Keratinocyte (primary cell): ENCODE measurements around the gene RTKN. TPM values are rescaled to one million over a fixed set of nuclear protein-coding genes. Genes with fewer than 3 reads are reported as not detected.
"Not testable (repeated sequence)": the region's sequence is repeated elsewhere in the genome, so short reads cannot be mapped to it uniquely, and the experiment has no call there.

ENCODE experiments used
- DNase-seq: peaks from one replicate; pipeline ENCODE4 v3.0.0-alpha.2; 2011; ENCODE audit warnings: low read depth, missing footprints, low spot score
- FAIRE-seq: peaks from 2 replicates; lab custom pipeline; 2011; peaks lifted over from hg19 to GRCh38; lab: Jason Lieb, UNC
- H2AFZ ChIP-seq: 2 replicates; pipeline ENCODE4 v1.6.0; 2012; ENCODE audit warnings: low read length, control low read depth, inconsistent platforms; ENCODE audit not compliant: control insufficient read depth
- H3K27ac ChIP-seq: 2 replicates; pipeline ENCODE4 v1.5.1; 2011; ENCODE audit warnings: low read length; ENCODE audit not compliant: control insufficient read depth, insufficient read depth
- H3K27me3 ChIP-seq: 3 replicates; pipeline ENCODE4 v1.6.0; 2011; ENCODE audit warnings: low read length; ENCODE audit not compliant: control insufficient read depth, insufficient read depth; ENCODE audit errors: extremely low read depth
- H3K36me3 ChIP-seq, 2 experiments: 2 replicates in 1 of 2; 3 replicates in 1 of 2; pipeline ENCODE4 v1.5.1; 2011; ENCODE audit warnings: low read length in 2 of 2, mild to moderate bottlenecking in 1 of 2; ENCODE audit not compliant: control insufficient read depth in 2 of 2, insufficient read depth in 2 of 2; ENCODE audit errors: extremely low read depth in 1 of 2
- H3K4me1 ChIP-seq: 3 replicates; pipeline ENCODE4 v1.5.1; 2011; ENCODE audit warnings: low read length; ENCODE audit not compliant: control insufficient read depth, insufficient read depth; ENCODE audit errors: extremely low read depth
- H3K4me2 ChIP-seq: 3 replicates; pipeline ENCODE4 v1.6.0; 2011; ENCODE audit warnings: low read depth, low read length; ENCODE audit not compliant: control insufficient read depth, insufficient read depth; ENCODE audit errors: extremely low read depth
- H3K4me3 ChIP-seq, 3 experiments: fragments of 200-600 bp in 1 of 3; sonication (generic) in 1 of 3; 2 replicates in 2 of 3; 3 replicates in 1 of 3; pipeline ENCODE4 v1.5.1; 2011 to 2016; ENCODE audit warnings: low read length in 3 of 3, mild to moderate bottlenecking in 3 of 3, control low read depth in 2 of 3, inconsistent platforms in 1 of 3, low read depth in 1 of 3, mixed read lengths in 1 of 3, mixed run types in 1 of 3, moderate library complexity in 1 of 3; ENCODE audit not compliant: control insufficient read depth in 2 of 3, insufficient read depth in 2 of 3; ENCODE audit errors: extremely low read depth in 1 of 3
- H3K79me2 ChIP-seq: 2 replicates; pipeline ENCODE4 v1.6.0; 2012; ENCODE audit warnings: low read length; ENCODE audit not compliant: control insufficient read depth, insufficient read depth
- H3K9ac ChIP-seq: 3 replicates; pipeline ENCODE4 v1.6.0; 2011; ENCODE audit warnings: low read length; ENCODE audit not compliant: control insufficient read depth, insufficient read depth; ENCODE audit errors: extremely low read depth
- H3K9me1 ChIP-seq: 3 replicates; pipeline ENCODE4 v1.6.0; 2011; ENCODE audit warnings: low read length; ENCODE audit not compliant: control insufficient read depth, insufficient read depth; ENCODE audit errors: extremely low read depth
- H3K9me3 ChIP-seq: 2 replicates; pipeline ENCODE4 v1.5.1; 2012; ENCODE audit warnings: low read depth, low read length; ENCODE audit not compliant: control insufficient read depth
- H4K20me1 ChIP-seq: 3 replicates; pipeline ENCODE4 v1.6.0; 2011; ENCODE audit warnings: low read length; ENCODE audit not compliant: control insufficient read depth, insufficient read depth; ENCODE audit errors: extremely low read depth
- EZH2 ChIP-seq: IDR thresholded peaks from one replicate; pipeline ENCODE4 v1.6.1; 2012; ENCODE audit warnings: inconsistent platforms, mild to moderate bottlenecking, low read length, moderate library complexity
- dilution Hi-C: fragments of 300-500 bp; cut with MboI; formaldehyde crosslinking; loops from one replicate; pipeline ENCODE4 v1.7.0; 2020; ENCODE audit warnings: low sequenced_read_pairs; ENCODE audit not compliant: extremely low pct_ligation_motif_present
- polyA plus RNA-seq, 5 experiments: library from polyadenylated mRNA; depleted of rRNA in 3 of 5; stranded (reverse) in 3 of 5; stranded (forward) in 1 of 5; unstranded in 1 of 5; fragments of >200 nt; gene quantifications; 1 replicate in 1 of 5; 2 replicates in 3 of 5; 3 replicates in 1 of 5; pipeline versions ENCODE4 v1.2.1 to v1.2.3, GENCODE V29; 2011 to 2012; ENCODE audit warnings: missing spikeins in 2 of 5, low read depth in 1 of 5, low replicate concordance in 1 of 5
- TF ChIP-seq, protein P1 (sequence below), 3 experiments: IDR thresholded peaks in 1 of 3; conservative IDR thresholded peaks in 1 of 3; optimal IDR thresholded peaks in 1 of 3; 2 replicates in 2 of 3; 3 replicates in 1 of 3; pipeline versions ENCODE3 to v1.5.1; 2011; ENCODE audit warnings: low read length in 3 of 3, mild to moderate bottlenecking in 3 of 3, moderate library complexity in 2 of 3, control low read depth in 1 of 3, inconsistent platforms in 1 of 3; ENCODE audit not compliant: insufficient read depth in 2 of 3; ENCODE audit errors: extremely low read depth in 1 of 3

Gene RTKN
- polyA plus RNA-seq, 1 donor (not counting 4 experiments of a cell fraction or from before 2014, with no cell fraction given): 110 TPM

GRCh38 chr2:74462054-74462785, 20.5 kb upstream of the RTKN start:
- no peak overlapping the region for H2AFZ ChIP-seq
- H3K36me3 ChIP-seq: peaks cover 12 to 25% of the 10 kb centered on the region in 2 experiments
- H3K9ac ChIP-seq: no peak overlapping the region
- TF ChIP-seq EZH2: no peak
- no peak overlapping the region for H3K27ac ChIP-seq
- H3K4me2 ChIP-seq: no peak overlapping the region
- DNase-seq (no peak), FAIRE-seq (no peak)
- no peaks in the 10 kb centered on the region for H3K27me3 ChIP-seq
- H3K4me1 ChIP-seq: no peaks in the 10 kb centered on the region
- dilution Hi-C loops: no loop called here
- no peaks in the 10 kb centered on the region for H4K20me1 ChIP-seq
- H3K4me3 ChIP-seq: no peak overlapping the region
- H3K9me3 ChIP-seq: no peaks in the 10 kb centered on the region
- no peaks in the 10 kb centered on the region for H3K9me1 ChIP-seq
- H3K79me2 ChIP-seq: peaks cover 26% of the 10 kb centered on the region

DNA sequence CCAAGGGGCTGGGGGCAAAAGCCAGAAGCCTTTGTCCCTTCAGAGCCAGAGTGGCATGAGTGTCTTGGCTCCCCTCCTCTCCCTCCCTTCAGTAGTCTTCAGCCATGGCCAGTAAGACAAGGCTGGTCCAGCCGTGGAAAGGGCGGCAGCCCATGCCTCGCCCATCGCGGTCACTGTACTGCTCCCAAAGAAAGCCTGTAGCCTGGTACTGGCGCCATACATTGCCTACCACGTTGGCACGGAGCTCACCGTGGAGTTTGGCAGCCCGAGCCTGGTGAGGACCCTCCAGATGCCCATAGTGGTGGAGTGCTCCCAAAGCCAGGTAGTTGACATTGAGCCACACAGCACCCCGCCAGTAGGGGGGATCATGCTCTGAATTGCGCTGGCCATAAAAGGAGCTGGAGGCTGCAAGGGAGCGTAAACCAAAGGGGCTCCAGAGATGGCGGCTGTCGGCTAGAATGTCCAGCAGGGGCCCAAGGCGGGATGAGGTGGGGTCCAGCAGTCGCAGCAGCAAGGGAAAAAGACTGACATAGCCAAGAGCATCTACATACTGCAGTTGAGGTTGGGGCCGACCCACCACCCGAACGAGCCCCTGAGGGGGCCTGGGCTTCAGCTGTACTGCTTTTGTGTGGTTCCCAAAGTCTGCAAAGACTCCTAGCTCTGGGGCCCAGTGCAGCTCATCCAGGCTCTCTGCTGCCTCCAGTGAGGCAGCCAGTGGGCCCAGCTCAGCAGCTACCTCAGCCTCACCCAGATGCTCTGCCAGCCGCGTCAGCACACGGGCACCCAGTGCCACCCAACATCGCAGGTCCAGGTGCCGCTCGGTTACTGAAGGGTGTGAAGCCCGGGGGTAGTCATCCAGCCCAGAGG, 19.7 kb upstream of the RTKN start:
- Histone ChIP-seq H3K4me2 (no peak overlapping the region), H3K4me1 (peaks cover 7% of the 10 kb centered on the region), H3K9me1 (no peaks in the 10 kb centered on the region), H4K20me1 (no peaks in the 10 kb centered on the region), H3K27ac (no peak overlapping the region), H3K27me3 (no peaks in the 10 kb centered on the region), H3K79me2 (peaks cover 30% of the 10 kb centered on the region), H3K4me3 (no peak overlapping the region), H3K9me3 (no peaks in the 10 kb centered on the region), H3K36me3 (peaks cover 12 to 25% of the 10 kb centered on the region in 2 experiments), H2AFZ (no peak overlapping the region), H3K9ac (no peak overlapping the region)
- FAIRE-seq (no peak), DNase-seq (no peak)
- TF ChIP-seq, protein P1, sequence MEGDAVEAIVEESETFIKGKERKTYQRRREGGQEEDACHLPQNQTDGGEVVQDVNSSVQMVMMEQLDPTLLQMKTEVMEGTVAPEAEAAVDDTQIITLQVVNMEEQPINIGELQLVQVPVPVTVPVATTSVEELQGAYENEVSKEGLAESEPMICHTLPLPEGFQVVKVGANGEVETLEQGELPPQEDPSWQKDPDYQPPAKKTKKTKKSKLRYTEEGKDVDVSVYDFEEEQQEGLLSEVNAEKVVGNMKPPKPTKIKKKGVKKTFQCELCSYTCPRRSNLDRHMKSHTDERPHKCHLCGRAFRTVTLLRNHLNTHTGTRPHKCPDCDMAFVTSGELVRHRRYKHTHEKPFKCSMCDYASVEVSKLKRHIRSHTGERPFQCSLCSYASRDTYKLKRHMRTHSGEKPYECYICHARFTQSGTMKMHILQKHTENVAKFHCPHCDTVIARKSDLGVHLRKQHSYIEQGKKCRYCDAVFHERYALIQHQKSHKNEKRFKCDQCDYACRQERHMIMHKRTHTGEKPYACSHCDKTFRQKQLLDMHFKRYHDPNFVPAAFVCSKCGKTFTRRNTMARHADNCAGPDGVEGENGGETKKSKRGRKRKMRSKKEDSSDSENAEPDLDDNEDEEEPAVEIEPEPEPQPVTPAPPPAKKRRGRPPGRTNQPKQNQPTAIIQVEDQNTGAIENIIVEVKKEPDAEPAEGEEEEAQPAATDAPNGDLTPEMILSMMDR (optimal IDR thresholded peaks at IDR 0.05 in 1 of 3, IDR thresholded peaks at IDR 0.05 in 1 of 3, conservative IDR thresholded peaks at IDR 0.05 in 1 of 3; ENCODE audit: extremely low read depth in 1 of 3, insufficient read depth in 2 of 3, low read length in 3 of 3): peak in 1 of 3 experiments; percentile 39
- TF ChIP-seq EZH2: no peak
- dilution Hi-C loops: no loop called here

GRCh38 chr2:74460187-74460586, 18.4 kb upstream of the RTKN start:
- DNase-seq, H2AFZ ChIP-seq, H3K9ac ChIP-seq, H3K27ac ChIP-seq, H3K27me3 ChIP-seq, H3K4me3 ChIP-seq, H4K20me1 ChIP-seq, H3K9me1 ChIP-seq, FAIRE-seq, H3K4me2 ChIP-seq, dilution Hi-C loops, H3K9me3 ChIP-seq: not testable (repeated sequence)
- peaks cover 17% of the 10 kb centered on the region for H3K4me1 ChIP-seq
- H3K79me2 ChIP-seq: peaks cover 37% of the 10 kb centered on the region
- H3K36me3 ChIP-seq: peaks cover 12 to 25% of the 10 kb centered on the region in 2 experiments

DNA sequence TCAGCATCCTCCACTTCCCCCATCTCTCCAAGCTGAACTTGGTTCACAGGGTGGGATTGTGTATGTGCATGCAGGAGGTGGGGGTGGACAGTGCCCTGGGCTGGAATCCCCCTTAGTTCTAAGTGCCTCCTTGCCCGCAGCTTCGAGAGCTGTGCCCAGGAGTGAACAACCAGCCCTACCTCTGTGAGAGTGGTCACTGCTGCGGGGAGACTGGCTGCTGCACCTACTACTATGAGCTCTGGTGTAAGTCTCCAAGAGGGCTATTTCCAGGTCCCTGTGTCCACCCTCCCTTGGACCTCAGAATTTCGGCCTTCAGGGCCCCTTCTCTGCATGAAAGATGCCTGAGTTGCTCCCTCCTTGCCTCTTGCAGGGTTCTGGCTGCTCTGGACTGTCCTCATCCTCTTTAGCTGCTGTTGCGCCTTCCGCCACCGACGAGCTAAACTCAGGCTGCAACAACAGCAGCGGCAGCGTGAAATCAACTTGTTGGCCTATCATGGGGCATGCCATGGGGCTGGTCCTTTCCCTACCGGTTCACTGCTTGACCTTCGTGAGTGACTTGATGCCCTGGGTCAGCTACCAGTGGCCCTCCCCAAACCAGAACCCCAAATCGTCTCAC, 17.9 kb upstream of the RTKN start:
- peak overlapping the region in 2 of 3 experiments; percentile 23 to 67 for H3K4me3 ChIP-seq

More for the DNA sequence above, 17.9 kb upstream of the RTKN start:
- DNase-seq, H3K27me3 ChIP-seq, FAIRE-seq, H3K27ac ChIP-seq, H4K20me1 ChIP-seq, H3K9me1 ChIP-seq, H2AFZ ChIP-seq, dilution Hi-C loops, H3K9me3 ChIP-seq, H3K9ac ChIP-seq: not testable (repeated sequence)
- Histone ChIP-seq H3K4me2 (peak overlapping the region; percentile 71), H3K4me1 (peaks cover 17% of the 10 kb centered on the region), H3K36me3 (peaks cover 12 to 25% of the 10 kb centered on the region in 2 experiments), H3K79me2 (peaks cover 33% of the 10 kb centered on the region)
